ENCODE results near the gene KCNH6.

GRCh38 chr17:63477480-63478440 is 45.4 kb upstream of the KCNH6 start:
- TF ChIP-seq CTCF (IDR thresholded peaks at IDR 0.05) (no peak), POLR2AphosphoS5 (IDR thresholded peaks at IDR 0.05) (no peak), EP300 (IDR thresholded peaks at IDR 0.05) (no peak), POLR2A (IDR thresholded peaks at IDR 0.05) (no peak)
